M059J (cell line): Measurements from ENCODE around the gene DIAPH3. TPM values are rescaled to one million over a fixed set of nuclear protein-coding genes. Genes with fewer than 3 reads are reported as not detected.

Experiments
- DNase-seq: peaks from one replicate; pipeline ENCODE4 v3.0.0-alpha.2; 2012; ENCODE audit warnings: low read depth
- total RNA-seq: library from RNA; depleted of rRNA; stranded (reverse); fragments of >200 nt; shearing (Covaris generic); gene quantifications from 2 replicates; pipeline ENCODE4 v1.2.3, GENCODE V29; 2014

DIAPH3 gene
- total RNA-seq, 1 experiment from 2014 or later, result 17.2 TPM

- peak; percentile 4 for DNase-seq
Measured at GRCh38 chr13:59674616-59675015, 489.1 kb downstream of the DIAPH3 start.

GRCh38 chr13:59673286-59673685, 490.4 kb downstream of the DIAPH3 start:
- DNase-seq, result peak; percentile 24

- no peak for DNase-seq
Measured at GRCh38 chr13:59672445-59672844, 491.3 kb downstream of the DIAPH3 start.

- DNase-seq, result no peak
Measured at GRCh38 chr13:59671881-59672280, 491.8 kb downstream of the DIAPH3 start.

- DNase-seq, result no peak
Measured at GRCh38 chr13:59666504-59666903, 497.2 kb downstream of the DIAPH3 start.

GRCh38 chr13:59665732-59666131, 498.0 kb downstream of the DIAPH3 start:
- no peak for DNase-seq

GRCh38 chr13:59665184-59665583, 498.5 kb downstream of the DIAPH3 start:
- DNase-seq, result no peak

GRCh38 chr13:59664586-59664985, 499.1 kb downstream of the DIAPH3 start:
- no peak for DNase-seq

GRCh38 chr13:59663707-59664106, 500.0 kb downstream of the DIAPH3 start:
- no peak for DNase-seq

- no peak for DNase-seq
Measured at GRCh38 chr13:59660582-59660981, 503.1 kb downstream of the DIAPH3 start.

- DNase-seq, result no peak
Measured at GRCh38 chr13:59659981-59660380, 503.7 kb downstream of the DIAPH3 start.

- DNase-seq, result no peak
Measured at GRCh38 chr13:59658738-59659330, 504.9 kb downstream of the DIAPH3 start.

- no peak for DNase-seq
Measured at GRCh38 chr13:59658027-59658737, 505.5 kb downstream of the DIAPH3 start.

- DNase-seq, result no peak
Measured at GRCh38 chr13:59653916-59654315, 509.8 kb downstream of the DIAPH3 start.

- DNase-seq, result no peak
Measured at GRCh38 chr13:59651479-59651878, 512.2 kb downstream of the DIAPH3 start.

GRCh38 chr13:59643906-59644626, 519.7 kb downstream of the DIAPH3 start:
- DNase-seq, result peak; percentile 5

- DNase-seq, result no peak
Measured at GRCh38 chr13:59643364-59643841, 520.3 kb downstream of the DIAPH3 start.

GRCh38 chr13:59641817-59642216, 521.9 kb downstream of the DIAPH3 start:
- DNase-seq, result no peak

GRCh38 chr13:59641261-59641660, 522.5 kb downstream of the DIAPH3 start:
- DNase-seq, result no peak

GRCh38 chr13:59638404-59638803, 525.3 kb downstream of the DIAPH3 start:
- DNase-seq, result no peak

GRCh38 chr13:59635589-59635988, 528.1 kb downstream of the DIAPH3 start:
- no peak for DNase-seq

GRCh38 chr13:59633290-59633689, 530.4 kb downstream of the DIAPH3 start:
- no peak for DNase-seq

GRCh38 chr13:59631271-59631670, 532.5 kb downstream of the DIAPH3 start:
- DNase-seq, result no peak
